Adipocyte (in vitro differentiated cells): ENCODE measurements around the gene POM121C.
A peak's percentile ranks its signal among the peaks of the same experiment; 100 is the strongest.
"Not testable (repeated sequence)": the region's sequence is repeated elsewhere in the genome, so short reads cannot be mapped to it uniquely, and the experiment has no call there.

Experiments used
- DNase-seq: peaks from one replicate; pipeline ENCODE4 v3.0.0-alpha.2; 2015; ENCODE audit warnings: low read depth
- H3K27me3 ChIP-seq: replicated peaks from 2 replicates; pipeline ENCODE4 v1.7.0; 2013; ENCODE audit warnings: mild to moderate bottlenecking, low read length, moderate library complexity; ENCODE audit not compliant: control insufficient read depth, insufficient read depth
- H3K36me3 ChIP-seq: 2 replicates; pipeline ENCODE4 v1.7.0; 2013; ENCODE audit warnings: low read length, mild to moderate bottlenecking, moderate library complexity; ENCODE audit not compliant: control insufficient read depth, insufficient read depth, severe bottlenecking
- H3K4me1 ChIP-seq: 2 replicates; pipeline ENCODE4 v1.7.0; 2013; ENCODE audit warnings: mild to moderate bottlenecking, low read length, moderate library complexity; ENCODE audit not compliant: control insufficient read depth, insufficient read depth
- H3K4me3 ChIP-seq: 2 replicates; pipeline ENCODE4 v1.7.0; 2013; ENCODE audit warnings: mild to moderate bottlenecking, low read length, moderate library complexity
- H3K9ac ChIP-seq: 2 replicates; pipeline ENCODE4 v1.7.0; 2013; ENCODE audit warnings: mild to moderate bottlenecking, low read length, moderate library complexity
- H3K9me3 ChIP-seq: 2 replicates; pipeline ENCODE4 v1.7.0; 2013; ENCODE audit warnings: mild to moderate bottlenecking, low read length, moderate library complexity; ENCODE audit not compliant: control insufficient read depth

POM121C gene

GRCh38 chr7:75480313-75480712 is 5.8 kb downstream of the POM121C start:
- H3K4me1 ChIP-seq, DNase-seq: not testable (repeated sequence)

GRCh38 chr7:75477457-75477856 is 8.6 kb downstream of the POM121C start:
- DNase-seq = not testable (repeated sequence)

More at GRCh38 chr7:75480313-75480712, 5.8 kb downstream of the POM121C start:
- H3K27me3 ChIP-seq, H3K36me3 ChIP-seq, H3K4me3 ChIP-seq, H3K9ac ChIP-seq, H3K9me3 ChIP-seq: not testable (repeated sequence)

GRCh38 chr7:75470166-75470565 is 15.9 kb downstream of the POM121C start:
- not testable (repeated sequence) for H3K4me1 ChIP-seq, DNase-seq, H3K9ac ChIP-seq, H3K4me3 ChIP-seq, H3K9me3 ChIP-seq, H3K27me3 ChIP-seq
- H3K36me3 ChIP-seq = peaks cover 19% of the 10 kb centered on the region

More at GRCh38 chr7:75477457-75477856, 8.6 kb downstream of the POM121C start:
- not testable (repeated sequence) for H3K27me3 ChIP-seq, H3K4me1 ChIP-seq, H3K4me3 ChIP-seq, H3K9me3 ChIP-seq, H3K9ac ChIP-seq, H3K36me3 ChIP-seq

GRCh38 chr7:75460541-75460940 is 25.6 kb downstream of the POM121C start:
- H3K27me3 ChIP-seq, H3K4me3 ChIP-seq, H3K9me3 ChIP-seq, H3K36me3 ChIP-seq, H3K4me1 ChIP-seq, H3K9ac ChIP-seq, DNase-seq: not testable (repeated sequence)

- not testable (repeated sequence) for DNase-seq, H3K9me3 ChIP-seq, H3K4me1 ChIP-seq, H3K36me3 ChIP-seq, H3K9ac ChIP-seq, H3K27me3 ChIP-seq, H3K4me3 ChIP-seq
These were observed 28.1 kb downstream of the POM121C start for GRCh38 chr7:75458034-75458433.

- not testable (repeated sequence) for H3K27me3 ChIP-seq, H3K9me3 ChIP-seq, H3K9ac ChIP-seq, H3K36me3 ChIP-seq, H3K4me1 ChIP-seq, H3K4me3 ChIP-seq, DNase-seq
These were observed 29.7 kb downstream of the POM121C start for GRCh38 chr7:75456403-75456802.

- H3K27me3 ChIP-seq, DNase-seq, H3K36me3 ChIP-seq, H3K9me3 ChIP-seq, H3K9ac ChIP-seq, H3K4me1 ChIP-seq, H3K4me3 ChIP-seq: not testable (repeated sequence)
These were observed 33.6 kb downstream of the POM121C start for GRCh38 chr7:75452494-75452955.

GRCh38 chr7:75449946-75450345 is 36.2 kb downstream of the POM121C start:
- not testable (repeated sequence) for H3K4me1 ChIP-seq, H3K9ac ChIP-seq, H3K36me3 ChIP-seq, DNase-seq, H3K27me3 ChIP-seq, H3K4me3 ChIP-seq, H3K9me3 ChIP-seq

GRCh38 chr7:75442465-75443111 is 43.5 kb downstream of the POM121C start:
- not testable (repeated sequence) for H3K9me3 ChIP-seq, H3K27me3 ChIP-seq, H3K4me1 ChIP-seq
- Histone ChIP-seq H3K9ac (peak overlapping the region; percentile 88), H3K4me3 (peak overlapping the region; percentile 82), H3K36me3 (peaks cover 26% of the 10 kb centered on the region)
- DNase-seq = peak; percentile 29

GRCh38 chr7:75442101-75442464 is 44.0 kb downstream of the POM121C start:
- not testable (repeated sequence) for H3K9me3 ChIP-seq, H3K4me1 ChIP-seq, H3K27me3 ChIP-seq
- Histone ChIP-seq H3K4me3 (peak overlapping the region; percentile 66), H3K9ac (peak overlapping the region; percentile 58), H3K36me3 (peaks cover 31% of the 10 kb centered on the region)
- peak; percentile 0 for DNase-seq

- H3K36me3 ChIP-seq = peaks cover 61% of the 10 kb centered on the region
- H3K27me3 ChIP-seq, H3K4me1 ChIP-seq, H3K4me3 ChIP-seq, DNase-seq, H3K9me3 ChIP-seq, H3K9ac ChIP-seq: not testable (repeated sequence)
These were observed 47.1 kb downstream of the POM121C start for GRCh38 chr7:75439000-75439399.

- DNase-seq = not testable (repeated sequence)
These were observed 62.6 kb downstream of the POM121C start for GRCh38 chr7:75423481-75423880.

More at GRCh38 chr7:75423481-75423880, 62.6 kb downstream of the POM121C start:
- not testable (repeated sequence) for H3K27me3 ChIP-seq, H3K4me3 ChIP-seq, H3K9ac ChIP-seq, H3K9me3 ChIP-seq, H3K4me1 ChIP-seq
- H3K36me3 ChIP-seq = peaks cover 32% of the 10 kb centered on the region
